GM12891 (cell line): ENCODE measurements around the gene SEMG2.

ENCODE experiments used
- POLR2A ChIP-seq: IDR thresholded peaks from 2 replicates; pipeline ENCODE4 v1.6.1; 2011; ENCODE audit warnings: low read depth, low read length, control low read depth
- POLR2AphosphoS5 ChIP-seq: IDR thresholded peaks from 2 replicates; pipeline ENCODE4 v1.6.1; 2011; ENCODE audit warnings: low read depth, low read length, control low read depth
- SPI1 ChIP-seq: IDR thresholded peaks from 2 replicates; pipeline ENCODE4 v1.6.1; 2011; ENCODE audit warnings: low read depth, low read length, control low read depth
- TAF1 ChIP-seq: IDR thresholded peaks from 2 replicates; pipeline ENCODE4 v1.6.1; 2011; ENCODE audit warnings: low read depth, low read length, control low read depth

- no peak for TF ChIP-seq POLR2AphosphoS5
- no peak for TF ChIP-seq SPI1
- TF ChIP-seq TAF1, result no peak
- no peak for TF ChIP-seq POLR2A
Measured at GRCh38 chr20:45176526-45177267, 44.5 kb upstream of the SEMG2 start.
